ENCODE measurements around the gene TMC6. TPM values are rescaled to one million over a fixed set of nuclear protein-coding genes. Genes with fewer than 3 reads are reported as not detected.

Gene TMC6
- polyA plus RNA-seq, 1 experiment, result 0.51 TPM

DNA sequence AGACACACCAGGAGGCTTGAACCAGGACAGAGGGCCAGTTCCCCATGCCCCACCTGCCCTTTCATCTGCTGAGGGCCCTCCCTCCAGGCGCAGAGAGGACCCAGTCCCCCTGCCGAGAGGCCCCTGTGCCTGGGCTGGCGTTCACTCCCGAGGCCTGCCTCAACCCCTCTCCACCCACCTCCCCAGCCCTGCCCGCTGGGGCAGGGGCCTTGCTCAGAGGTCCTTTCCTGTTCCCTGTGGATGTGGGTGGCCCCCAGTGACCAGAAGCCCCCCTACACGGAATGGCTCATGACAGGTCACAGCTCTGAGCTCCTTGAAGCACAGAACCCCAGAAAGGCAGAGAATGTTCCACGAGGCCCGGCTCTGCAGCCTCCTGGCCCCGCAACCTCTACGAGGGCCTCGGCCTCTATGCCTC, 6.7 kb downstream of the TMC6 start:
- POLR2A ChIA-PET, result no interaction called here
- TF ChIP-seq, protein P1, sequence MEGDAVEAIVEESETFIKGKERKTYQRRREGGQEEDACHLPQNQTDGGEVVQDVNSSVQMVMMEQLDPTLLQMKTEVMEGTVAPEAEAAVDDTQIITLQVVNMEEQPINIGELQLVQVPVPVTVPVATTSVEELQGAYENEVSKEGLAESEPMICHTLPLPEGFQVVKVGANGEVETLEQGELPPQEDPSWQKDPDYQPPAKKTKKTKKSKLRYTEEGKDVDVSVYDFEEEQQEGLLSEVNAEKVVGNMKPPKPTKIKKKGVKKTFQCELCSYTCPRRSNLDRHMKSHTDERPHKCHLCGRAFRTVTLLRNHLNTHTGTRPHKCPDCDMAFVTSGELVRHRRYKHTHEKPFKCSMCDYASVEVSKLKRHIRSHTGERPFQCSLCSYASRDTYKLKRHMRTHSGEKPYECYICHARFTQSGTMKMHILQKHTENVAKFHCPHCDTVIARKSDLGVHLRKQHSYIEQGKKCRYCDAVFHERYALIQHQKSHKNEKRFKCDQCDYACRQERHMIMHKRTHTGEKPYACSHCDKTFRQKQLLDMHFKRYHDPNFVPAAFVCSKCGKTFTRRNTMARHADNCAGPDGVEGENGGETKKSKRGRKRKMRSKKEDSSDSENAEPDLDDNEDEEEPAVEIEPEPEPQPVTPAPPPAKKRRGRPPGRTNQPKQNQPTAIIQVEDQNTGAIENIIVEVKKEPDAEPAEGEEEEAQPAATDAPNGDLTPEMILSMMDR (IDR thresholded peaks at IDR 0.05; ENCODE audit: low read depth, low read length), result no peak
- Histone ChIP-seq H3K27ac (ENCODE audit: low read depth, low read length) (no peak overlapping the region), H3K27me3 (ENCODE audit: control insufficient read depth, insufficient read depth, low read length) (peaks cover 3% of the 10 kb centered on the region), H3K9me3 (ENCODE audit: control insufficient read depth, insufficient read depth, low read length) (no peaks in the 10 kb centered on the region; the same call in 1 of the 2 replicates), H3K4me3 (ENCODE audit: low read depth, low read length) (no peak overlapping the region)
- CTCF ChIA-PET, result no interaction called here
- DNase-seq (ENCODE audit: low read depth, low spot score), result no peak

DNA sequence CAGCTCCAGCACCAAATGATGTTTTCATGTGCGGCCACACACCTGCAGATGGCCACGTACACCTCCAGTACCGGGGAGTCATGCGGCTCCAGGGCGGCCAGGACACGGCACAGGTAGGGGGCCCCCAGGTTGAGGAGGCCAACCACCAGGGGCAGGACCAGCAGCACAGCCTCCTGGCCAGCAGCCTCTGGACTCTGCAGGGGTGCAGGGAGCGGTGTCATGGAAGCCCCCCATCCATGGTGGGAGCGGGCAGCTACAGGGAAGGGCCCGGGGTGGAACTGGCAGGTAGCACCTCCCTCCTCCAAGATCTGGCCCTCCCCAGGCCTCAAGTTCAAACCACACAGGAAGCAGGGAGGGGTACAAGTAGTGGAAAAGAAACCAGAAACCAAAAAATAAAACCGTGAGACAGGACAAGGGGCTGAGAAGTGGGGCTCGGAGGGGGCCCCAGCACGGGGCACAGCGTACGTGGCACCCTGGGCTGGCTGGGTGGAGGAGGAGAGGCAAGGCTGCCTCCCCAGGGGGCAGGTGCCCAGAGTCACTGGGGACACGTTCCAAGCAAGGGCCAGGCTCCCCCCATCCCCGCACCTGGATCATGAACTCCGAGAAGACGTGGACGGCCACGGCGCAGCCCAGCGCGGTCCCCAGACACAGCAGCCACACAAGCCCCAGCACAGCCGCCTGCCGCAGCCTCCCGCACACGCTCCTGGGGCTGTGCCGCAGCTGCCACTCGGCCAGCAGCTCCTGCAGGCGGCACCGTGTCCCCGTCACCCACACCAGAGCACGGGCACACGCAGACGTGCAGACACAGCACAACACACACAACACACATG, 7.4 kb downstream of the TMC6 start:
- TF ChIP-seq, protein P1 (IDR thresholded peaks at IDR 0.05; ENCODE audit: low read depth, low read length), result no peak
- no peaks in the 10 kb centered on the region; the same call in 1 of the 2 replicates for H3K9me3 ChIP-seq (ENCODE audit: control insufficient read depth, insufficient read depth, low read length)
- no peak overlapping the region for H3K27ac ChIP-seq (ENCODE audit: low read depth, low read length)
- no peak for DNase-seq (ENCODE audit: low read depth, low spot score)
- H3K4me3 ChIP-seq (ENCODE audit: low read depth, low read length), result no peak overlapping the region
- POLR2A ChIA-PET, result no interaction called here
- CTCF ChIA-PET, result no interaction called here
- peaks cover 3% of the 10 kb centered on the region for H3K27me3 ChIP-seq (ENCODE audit: control insufficient read depth, insufficient read depth, low read length)

DNA sequence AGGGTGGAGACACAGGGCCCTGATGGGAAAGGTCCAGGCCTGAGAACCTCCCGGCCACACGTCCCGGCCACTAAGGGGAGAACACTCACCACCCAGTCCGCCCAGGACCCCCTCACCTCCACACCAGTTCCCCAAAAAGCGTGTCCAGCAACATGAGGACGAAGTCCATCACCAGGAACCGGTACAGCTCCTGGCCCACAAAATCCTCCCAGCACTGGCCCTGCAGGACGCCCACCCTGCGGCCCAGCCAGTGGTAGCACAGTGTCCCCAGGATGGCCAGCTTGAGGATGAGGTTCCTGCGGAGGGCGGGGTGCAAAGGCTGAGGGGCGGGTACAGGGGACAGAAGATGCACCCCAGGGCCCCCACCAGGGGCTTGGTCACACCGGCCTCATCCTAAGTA, 8.0 kb downstream of the TMC6 start:
- no peak for DNase-seq (ENCODE audit: low read depth, low spot score)
- H3K27ac ChIP-seq (ENCODE audit: low read depth, low read length), result no peak overlapping the region
- H3K27me3 ChIP-seq (ENCODE audit: control insufficient read depth, insufficient read depth, low read length), result no peaks in the 10 kb centered on the region
- no peaks in the 10 kb centered on the region; the same call in 1 of the 2 replicates for H3K9me3 ChIP-seq (ENCODE audit: control insufficient read depth, insufficient read depth, low read length)
- H3K4me3 ChIP-seq (ENCODE audit: low read depth, low read length), result no peak overlapping the region
- ChIA-PET CTCF (no interaction called here), POLR2A (no interaction called here)
- TF ChIP-seq, protein P1 (IDR thresholded peaks at IDR 0.05; ENCODE audit: low read depth, low read length), result no peak

DNA sequence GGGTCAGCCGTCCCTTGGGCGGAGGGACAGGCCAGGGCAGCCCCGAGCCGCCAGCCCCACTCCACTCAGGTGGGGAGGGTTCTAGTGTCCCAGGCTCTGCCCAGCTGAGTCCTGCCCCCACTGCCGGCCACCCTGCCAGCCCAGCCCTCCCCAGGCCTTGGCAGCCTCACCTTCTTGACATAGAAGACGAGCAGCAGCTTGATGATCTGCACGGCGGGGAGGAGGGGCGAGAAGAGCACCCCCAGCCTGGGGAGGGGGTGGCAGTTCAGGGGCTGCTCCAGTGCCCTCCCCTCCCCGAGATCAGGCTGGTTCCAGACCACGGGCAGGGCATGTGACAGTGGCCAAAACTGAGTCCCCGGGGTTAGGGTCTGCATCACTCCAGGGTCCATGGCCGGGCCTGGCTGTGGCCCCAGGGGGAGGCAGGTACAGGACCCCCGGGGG, 9.7 kb downstream of the TMC6 start:
- Histone ChIP-seq H3K4me3 (ENCODE audit: low read depth, low read length) (no peak overlapping the region), H3K27ac (ENCODE audit: low read depth, low read length) (no peak overlapping the region), H3K9me3 (ENCODE audit: control insufficient read depth, insufficient read depth, low read length) (no peaks in the 10 kb centered on the region; the same call in 1 of the 2 replicates), H3K27me3 (ENCODE audit: control insufficient read depth, insufficient read depth, low read length) (peaks cover 6% of the 10 kb centered on the region)
- ChIA-PET CTCF (interaction anchor here (1.3 kb wide), 1 partner anchor 131 kb away, joined by 3 read pairs; no protein-coding TSS in a partner anchor), POLR2A (no interaction called here)
- DNase-seq (ENCODE audit: low read depth, low spot score), result no peak
- TF ChIP-seq, protein P1 (IDR thresholded peaks at IDR 0.05; ENCODE audit: low read depth, low read length), result no peak
